Esophagus muscularis mucosa (tissue), 4 donors: Measurements from ENCODE around the gene LIN7B.
"Not testable (repeated sequence)": the region's sequence is repeated elsewhere in the genome, so short reads cannot be mapped to it uniquely, and the experiment has no call there.

Source experiments
- EP300 ChIP-seq: sonication (generic); formaldehyde crosslinking; IDR thresholded peaks from one replicate; pipeline ENCODE4 v1.6.1; 2017; ENCODE audit warnings: antibody characterized with exemption
- POLR2AphosphoS5 ChIP-seq, 2 donors: sonication (generic); formaldehyde crosslinking; IDR thresholded peaks; one replicate each; pipeline ENCODE4 v1.6.1; 2017; ENCODE audit warnings: antibody characterized with exemption in 2 of 2
- TF ChIP-seq, protein P1 (sequence below), 3 experiments: fragments of 200-600 bp in 2 of 3; fragments of 450-650 bp in 1 of 3; sonication (generic) in 2 of 3; IDR thresholded peaks; one replicate each; pipeline ENCODE4 v1.5.1; 2017 to 2019; ENCODE audit warnings: antibody characterized with exemption in 3 of 3, mild to moderate bottlenecking in 2 of 3, moderate library complexity in 1 of 3

- TF ChIP-seq, protein P1, sequence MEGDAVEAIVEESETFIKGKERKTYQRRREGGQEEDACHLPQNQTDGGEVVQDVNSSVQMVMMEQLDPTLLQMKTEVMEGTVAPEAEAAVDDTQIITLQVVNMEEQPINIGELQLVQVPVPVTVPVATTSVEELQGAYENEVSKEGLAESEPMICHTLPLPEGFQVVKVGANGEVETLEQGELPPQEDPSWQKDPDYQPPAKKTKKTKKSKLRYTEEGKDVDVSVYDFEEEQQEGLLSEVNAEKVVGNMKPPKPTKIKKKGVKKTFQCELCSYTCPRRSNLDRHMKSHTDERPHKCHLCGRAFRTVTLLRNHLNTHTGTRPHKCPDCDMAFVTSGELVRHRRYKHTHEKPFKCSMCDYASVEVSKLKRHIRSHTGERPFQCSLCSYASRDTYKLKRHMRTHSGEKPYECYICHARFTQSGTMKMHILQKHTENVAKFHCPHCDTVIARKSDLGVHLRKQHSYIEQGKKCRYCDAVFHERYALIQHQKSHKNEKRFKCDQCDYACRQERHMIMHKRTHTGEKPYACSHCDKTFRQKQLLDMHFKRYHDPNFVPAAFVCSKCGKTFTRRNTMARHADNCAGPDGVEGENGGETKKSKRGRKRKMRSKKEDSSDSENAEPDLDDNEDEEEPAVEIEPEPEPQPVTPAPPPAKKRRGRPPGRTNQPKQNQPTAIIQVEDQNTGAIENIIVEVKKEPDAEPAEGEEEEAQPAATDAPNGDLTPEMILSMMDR (IDR thresholded peaks at IDR 0.05) = not testable (repeated sequence)
- TF ChIP-seq POLR2AphosphoS5 (IDR thresholded peaks at IDR 0.05); EP300: not testable (repeated sequence)
These were observed 7.7 kb downstream of the LIN7B start for GRCh38 chr19:49121841-49122240.
